ENCODE data around the gene HPS1.

DNA sequence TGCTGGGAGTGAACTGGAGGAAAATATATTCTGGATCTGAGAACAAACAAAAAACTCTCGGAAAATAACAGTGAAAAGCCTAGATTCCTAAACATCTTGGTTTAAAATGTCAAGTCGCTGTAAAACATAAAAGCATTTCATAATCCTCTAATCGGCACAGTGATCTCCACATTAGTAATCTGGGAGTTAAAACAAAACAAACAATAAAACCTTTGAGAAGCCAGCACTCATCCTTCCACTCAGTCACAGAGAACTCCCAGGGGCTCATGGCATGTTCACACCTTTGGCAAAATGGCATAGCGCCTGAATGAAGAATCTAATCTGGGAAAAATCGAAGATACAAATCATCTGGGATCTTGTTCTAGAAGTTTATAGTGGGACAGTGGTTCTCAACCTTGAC lies 24.1 kb upstream of the HPS1 start:
- TF ChIP-seq, protein P1, sequence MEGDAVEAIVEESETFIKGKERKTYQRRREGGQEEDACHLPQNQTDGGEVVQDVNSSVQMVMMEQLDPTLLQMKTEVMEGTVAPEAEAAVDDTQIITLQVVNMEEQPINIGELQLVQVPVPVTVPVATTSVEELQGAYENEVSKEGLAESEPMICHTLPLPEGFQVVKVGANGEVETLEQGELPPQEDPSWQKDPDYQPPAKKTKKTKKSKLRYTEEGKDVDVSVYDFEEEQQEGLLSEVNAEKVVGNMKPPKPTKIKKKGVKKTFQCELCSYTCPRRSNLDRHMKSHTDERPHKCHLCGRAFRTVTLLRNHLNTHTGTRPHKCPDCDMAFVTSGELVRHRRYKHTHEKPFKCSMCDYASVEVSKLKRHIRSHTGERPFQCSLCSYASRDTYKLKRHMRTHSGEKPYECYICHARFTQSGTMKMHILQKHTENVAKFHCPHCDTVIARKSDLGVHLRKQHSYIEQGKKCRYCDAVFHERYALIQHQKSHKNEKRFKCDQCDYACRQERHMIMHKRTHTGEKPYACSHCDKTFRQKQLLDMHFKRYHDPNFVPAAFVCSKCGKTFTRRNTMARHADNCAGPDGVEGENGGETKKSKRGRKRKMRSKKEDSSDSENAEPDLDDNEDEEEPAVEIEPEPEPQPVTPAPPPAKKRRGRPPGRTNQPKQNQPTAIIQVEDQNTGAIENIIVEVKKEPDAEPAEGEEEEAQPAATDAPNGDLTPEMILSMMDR (IDR thresholded peaks at IDR 0.05; ENCODE audit: low read length) = no peak
- no peak for TF ChIP-seq EZH2phosphoT487 (IDR thresholded peaks at IDR 0.05; ENCODE audit: low read length)

Measured in MM.1S (cell line).